HG02970 (cell line): ENCODE measurements around the gene GRM8.

Experiments
- ATAC-seq: cut with Tn5 transposase; IDR thresholded peaks from one replicate; pipeline ENCODE4 v1.9.1; 2021; ENCODE audit warnings: mild to moderate bottlenecking, moderate library complexity, moderate number of reproducible peaks; ENCODE audit not compliant: unreplicated experiment, low FRiP score

Gene GRM8

GRCh38 chr7:126472825-126473224 is 779.9 kb downstream of the GRM8 start:
- ATAC-seq = no peak

GRCh38 chr7:126462405-126462804 is 790.3 kb downstream of the GRM8 start:
- ATAC-seq = no peak

GRCh38 chr7:126460664-126461063 is 792.1 kb downstream of the GRM8 start:
- no peak for ATAC-seq

DNA sequence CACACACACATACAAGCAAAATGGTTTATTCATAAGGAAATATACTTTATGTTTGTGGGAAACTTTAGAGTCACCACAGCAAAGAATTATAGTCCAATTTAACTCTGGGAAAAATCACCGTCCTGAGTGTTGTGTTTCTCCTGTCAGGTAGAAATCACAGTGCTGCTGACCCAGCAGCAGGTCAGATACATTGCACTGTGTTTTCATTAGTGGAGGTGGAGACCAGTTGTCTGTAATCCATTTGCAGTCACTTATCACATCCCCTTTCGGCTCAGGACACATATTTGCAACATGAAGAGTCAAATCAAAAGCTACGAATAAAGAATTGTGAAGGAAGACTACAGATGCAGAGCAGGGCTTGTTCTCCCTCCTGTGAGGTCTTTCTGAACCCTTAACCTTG is 799.6 kb downstream of the GRM8 start:
- no peak for ATAC-seq

GRCh38 chr7:126450269-126450671 is 802.5 kb downstream of the GRM8 start:
- ATAC-seq = peak; percentile 98

GRCh38 chr7:126449611-126450268 is 803.0 kb downstream of the GRM8 start:
- no peak for ATAC-seq

DNA sequence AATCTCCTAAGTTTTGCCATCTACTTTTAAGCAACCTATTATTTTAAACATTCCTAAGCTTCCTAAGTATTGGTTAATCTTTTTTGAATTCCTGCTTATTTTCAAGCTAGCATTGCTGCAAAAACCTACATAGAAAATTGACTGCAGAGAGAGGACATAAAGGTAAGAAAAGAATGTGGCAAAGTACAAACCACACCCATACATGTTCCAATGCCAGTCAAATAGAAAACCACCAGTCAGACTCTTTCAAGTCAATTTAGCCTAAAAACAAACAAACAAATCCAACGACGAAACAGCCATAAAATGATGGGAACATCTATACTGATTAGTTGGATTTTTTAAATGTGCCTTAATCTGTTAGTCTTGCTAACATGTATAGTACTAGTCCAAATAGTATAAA is 804.8 kb downstream of the GRM8 start:
- no peak for ATAC-seq

- ATAC-seq = no peak
These were observed 806.8 kb downstream of the GRM8 start for GRCh38 chr7:126445991-126446390.

- no peak for ATAC-seq
These were observed 808.8 kb downstream of the GRM8 start for GRCh38 chr7:126443951-126444350.

DNA sequence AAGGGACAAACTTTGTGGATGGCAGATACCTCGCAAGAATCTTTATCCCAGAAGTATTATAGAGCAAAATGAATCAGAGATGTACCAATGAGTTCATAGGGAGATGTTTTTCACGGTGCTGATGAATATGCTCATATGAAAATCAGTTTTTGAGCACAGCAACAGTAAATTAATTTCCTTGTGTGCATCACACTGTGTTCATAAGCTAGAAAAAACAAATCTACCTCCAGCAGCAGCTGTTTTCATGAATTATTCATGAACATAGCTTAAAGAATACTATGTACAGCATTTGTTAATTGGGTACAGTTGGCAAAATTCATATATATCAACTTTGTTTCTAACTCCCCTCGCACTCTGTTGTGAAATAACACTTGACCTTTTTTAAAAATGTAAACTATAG is 809.8 kb downstream of the GRM8 start:
- no peak for ATAC-seq

- ATAC-seq = no peak
These were observed 811.0 kb downstream of the GRM8 start for GRCh38 chr7:126441745-126442144.

DNA sequence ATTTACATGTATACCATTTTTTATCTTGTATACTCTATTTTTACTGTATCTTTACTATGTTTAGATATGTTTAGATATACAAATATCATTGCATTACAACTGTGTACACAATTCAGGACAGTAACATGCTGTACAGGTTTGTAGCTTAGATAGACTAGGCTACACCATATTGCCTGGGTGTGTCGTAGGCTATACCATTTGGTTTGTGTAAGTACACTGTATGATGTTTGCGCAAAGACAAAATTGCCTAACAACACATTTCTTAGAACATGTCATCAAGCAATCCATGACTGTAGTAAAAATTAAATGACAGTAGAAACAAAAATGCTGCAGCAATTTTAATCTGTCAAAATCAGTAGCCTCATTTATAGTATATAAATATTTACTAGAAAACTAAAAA is 812.2 kb downstream of the GRM8 start:
- no peak for ATAC-seq

- no peak for ATAC-seq
These were observed 816.4 kb downstream of the GRM8 start for GRCh38 chr7:126436213-126436868.

GRCh38 chr7:126426652-126427051 is 826.1 kb downstream of the GRM8 start:
- ATAC-seq = no peak

GRCh38 chr7:126424985-126425384 is 827.8 kb downstream of the GRM8 start:
- no peak for ATAC-seq

GRCh38 chr7:126419047-126419446 is 833.7 kb downstream of the GRM8 start:
- ATAC-seq = no peak

DNA sequence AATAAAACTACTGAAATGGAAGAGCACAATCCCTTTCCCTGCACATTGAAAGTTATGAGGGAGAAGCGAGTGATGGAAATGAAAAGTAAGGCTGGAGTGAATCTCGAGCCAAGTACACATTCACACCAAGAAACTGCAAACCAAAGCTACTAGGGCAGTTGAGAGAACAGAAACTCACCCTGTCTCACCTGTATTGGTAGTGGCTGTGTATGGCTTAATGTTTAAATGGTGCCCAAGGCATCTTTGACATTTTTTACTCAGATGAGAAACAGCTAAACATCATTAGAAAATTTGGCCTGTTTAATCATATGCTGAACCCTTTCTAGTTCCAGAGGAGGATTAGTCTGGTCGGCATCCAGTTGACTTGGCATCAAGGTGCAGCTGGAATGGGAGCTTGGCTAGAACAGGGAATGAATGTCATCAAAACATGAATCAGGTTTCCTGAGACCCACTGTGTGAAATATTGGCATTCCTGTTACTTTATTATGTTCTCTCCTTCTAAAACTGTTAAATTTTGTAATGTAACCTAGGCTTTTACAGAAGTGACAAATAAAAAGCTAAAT is 840.8 kb downstream of the GRM8 start:
- ATAC-seq = no peak

DNA sequence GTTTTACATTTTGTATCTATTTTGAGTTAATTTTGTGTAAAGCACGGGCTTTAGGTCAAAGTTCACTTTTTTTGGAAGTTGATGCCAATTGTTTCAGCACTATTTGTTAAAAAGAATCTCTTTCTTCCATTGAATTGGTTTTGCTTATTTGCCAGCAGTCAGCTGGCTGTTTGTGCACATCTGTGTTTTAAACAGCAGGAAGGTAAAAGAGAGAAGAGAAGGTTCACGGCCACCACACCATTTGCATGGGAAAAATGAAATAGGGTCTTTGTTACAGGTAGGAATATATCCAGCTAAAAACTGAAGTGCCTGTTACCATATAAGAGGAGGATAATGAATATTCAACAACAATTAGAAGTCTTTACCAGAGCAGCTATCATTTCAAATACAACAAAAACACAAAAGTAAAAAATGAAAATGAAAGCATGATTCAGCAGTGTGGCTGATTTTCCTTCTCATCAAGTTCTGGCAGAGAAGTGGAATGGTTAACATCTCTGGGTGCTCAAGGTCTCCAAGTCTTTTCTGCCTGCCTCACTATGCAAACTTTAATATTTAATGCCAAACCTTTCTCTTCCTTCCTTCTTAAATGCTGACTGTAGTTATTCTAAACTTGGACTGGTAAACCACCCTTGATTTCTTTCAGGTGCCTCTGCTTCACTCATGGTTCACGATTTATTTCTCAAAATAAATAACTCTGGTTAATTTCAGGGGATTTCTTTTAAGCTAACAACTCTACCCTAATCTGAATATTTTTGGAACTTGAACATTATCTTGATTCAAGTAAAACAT is 841.5 kb downstream of the GRM8 start:
- no peak for ATAC-seq

DNA sequence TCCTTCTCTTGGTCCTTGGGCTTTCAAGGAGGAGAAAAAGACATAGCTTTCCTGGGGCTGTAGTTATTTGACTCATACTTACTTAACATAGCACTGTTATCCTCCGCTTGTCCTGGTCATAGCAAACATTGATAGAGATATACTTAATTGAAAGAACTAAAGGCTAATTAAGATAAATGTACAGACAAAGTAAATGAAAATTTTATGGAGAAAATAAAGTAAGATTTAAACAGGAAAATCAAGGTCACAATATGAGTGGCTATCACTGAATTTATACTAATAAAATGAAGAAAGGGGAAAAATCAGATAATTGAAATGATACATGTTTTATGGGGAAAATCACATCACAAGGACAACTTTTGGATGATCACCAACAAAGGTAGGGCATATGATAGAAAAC is 849.7 kb downstream of the GRM8 start:
- no peak for ATAC-seq

- ATAC-seq = no peak
These were observed 850.8 kb downstream of the GRM8 start for GRCh38 chr7:126401918-126402317.

DNA sequence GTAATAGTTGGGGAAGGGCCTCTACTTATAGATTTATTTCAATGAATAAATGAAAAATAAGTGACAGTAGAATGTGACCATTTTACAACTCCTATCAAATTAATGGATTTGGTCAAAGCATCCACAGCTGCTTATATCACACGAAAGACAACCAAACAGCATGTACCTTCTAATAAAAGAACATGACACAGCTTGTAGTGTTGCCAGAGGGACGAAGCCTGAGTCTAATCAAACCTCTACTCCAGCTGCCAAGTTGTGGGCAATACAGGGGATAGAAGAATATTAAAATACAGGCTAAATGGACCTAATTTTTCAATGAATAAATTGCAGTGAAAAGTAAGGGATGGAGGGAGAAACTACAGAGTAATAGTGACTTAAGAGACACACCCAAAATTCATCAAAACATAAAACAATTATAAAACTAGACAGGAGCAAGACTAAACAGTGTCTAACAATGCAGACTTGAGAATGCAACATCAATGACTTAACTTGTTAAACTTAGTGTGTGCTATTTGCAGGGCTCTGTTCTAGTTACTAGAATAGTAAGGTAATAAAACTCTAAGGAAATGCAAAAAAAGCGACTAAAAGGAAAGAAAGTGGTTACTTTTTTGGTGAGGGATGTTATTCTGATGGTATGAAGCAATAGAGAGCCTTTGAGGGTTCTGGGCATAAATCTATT is 853.8 kb downstream of the GRM8 start:
- no peak for ATAC-seq
